COR-L47 (cell line): ENCODE measurements around the gene AGAP1.

Experiments
- DNase-seq: peaks from one replicate; lab custom pipeline; 2025; lab: John Stamatoyannopoulos, UW

AGAP1 gene

DNA sequence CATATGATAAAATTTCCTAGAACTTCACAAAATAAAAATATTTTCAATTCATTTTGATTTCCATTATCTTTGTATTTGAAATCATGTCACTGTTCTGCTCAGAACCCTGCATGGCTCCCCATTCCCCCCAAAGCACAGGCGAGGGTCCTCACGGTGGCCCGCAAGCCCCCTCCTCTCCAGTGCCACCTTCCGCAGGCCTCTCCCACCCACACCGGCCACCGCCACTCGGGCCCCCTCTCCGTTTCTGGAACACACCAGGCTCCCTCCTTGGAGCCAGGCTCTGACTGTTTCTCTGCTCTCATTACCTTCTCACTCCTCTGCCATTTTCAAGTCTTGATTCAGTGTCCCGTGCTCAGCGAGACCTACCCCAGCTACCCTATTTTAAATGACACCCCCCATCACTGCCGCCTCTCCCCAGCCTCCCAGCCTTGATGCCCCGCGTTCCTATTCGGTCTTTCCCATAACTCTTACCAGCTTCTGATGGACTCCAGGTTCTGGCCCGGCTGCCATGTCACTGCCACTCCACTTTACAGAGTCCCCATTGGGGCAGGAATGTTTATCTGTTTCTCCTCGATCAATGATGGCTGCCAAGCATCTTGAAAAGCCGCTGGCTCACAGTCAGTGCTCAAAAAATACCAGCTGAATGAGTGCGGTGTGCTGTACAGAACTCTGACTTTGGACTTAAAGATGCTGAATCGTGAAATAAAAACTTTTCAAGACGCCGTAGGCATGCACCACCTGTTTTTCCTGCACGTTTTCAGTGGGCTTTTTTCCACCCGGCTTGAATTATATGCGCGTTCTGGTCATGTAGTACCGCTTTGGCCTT is 473.3 kb downstream of the AGAP1 start:
- no peak for DNase-seq

DNA sequence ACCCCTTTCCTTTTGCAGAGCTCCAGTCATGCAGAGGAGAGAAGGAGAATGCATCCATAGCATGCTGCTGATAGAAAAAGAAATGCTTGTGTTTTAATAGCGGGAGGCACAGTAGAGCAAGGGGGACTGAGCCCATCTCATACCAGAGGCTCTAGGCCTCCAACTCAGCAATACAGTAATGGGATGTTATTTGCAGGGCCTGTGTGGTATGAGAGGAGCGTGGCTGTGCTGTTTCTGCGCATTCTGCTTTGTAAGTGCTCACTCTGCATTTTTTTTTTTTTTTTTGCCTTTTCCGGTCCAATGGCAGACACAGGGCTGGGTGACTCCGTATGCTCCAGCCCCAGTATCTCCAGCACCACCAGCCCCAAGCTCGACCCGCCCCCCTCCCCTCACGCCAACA is 474.3 kb downstream of the AGAP1 start:
- no peak for DNase-seq

GRCh38 chr2:235968616-235969324 is 474.9 kb downstream of the AGAP1 start:
- DNase-seq: no peak

DNA sequence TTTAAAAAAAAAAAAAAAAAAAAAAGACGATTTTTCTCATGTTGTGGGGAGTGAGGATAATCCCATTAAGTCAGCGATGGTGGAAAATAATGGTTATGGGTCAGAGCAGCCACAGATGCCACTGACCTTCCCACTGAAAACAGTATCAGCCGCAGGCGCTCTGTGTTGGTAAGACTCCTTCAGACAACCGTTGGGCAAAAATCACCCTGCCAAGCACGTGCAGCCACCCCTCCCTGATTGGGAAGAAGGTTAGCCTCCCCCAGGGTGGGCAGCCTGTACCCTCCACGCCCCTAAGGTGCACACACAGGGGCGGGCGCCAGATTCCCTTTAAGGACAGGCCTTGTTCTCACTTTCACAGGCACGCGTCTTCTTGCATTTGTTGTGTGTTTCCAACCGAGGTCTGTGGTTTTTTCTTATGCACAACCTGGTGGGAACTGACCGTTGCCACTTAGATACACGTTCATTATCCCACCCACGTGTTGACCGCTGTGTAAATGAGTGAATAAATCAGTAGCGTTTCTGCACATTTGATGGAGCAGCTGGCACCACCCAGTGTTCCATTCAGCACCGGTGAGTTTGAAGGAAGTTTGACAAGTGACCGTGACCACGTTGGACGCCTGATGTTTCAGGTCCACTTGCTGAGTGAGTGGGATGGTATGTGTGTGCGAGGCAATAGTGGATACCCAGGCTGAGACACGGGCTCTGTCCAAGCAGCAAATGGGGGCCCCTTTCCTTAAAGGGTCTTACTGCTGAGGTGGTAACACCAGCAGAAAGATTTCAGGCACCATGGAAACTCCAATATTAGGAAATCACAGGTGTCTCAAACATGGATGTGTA is 476.6 kb downstream of the AGAP1 start:
- no peak for DNase-seq

DNA sequence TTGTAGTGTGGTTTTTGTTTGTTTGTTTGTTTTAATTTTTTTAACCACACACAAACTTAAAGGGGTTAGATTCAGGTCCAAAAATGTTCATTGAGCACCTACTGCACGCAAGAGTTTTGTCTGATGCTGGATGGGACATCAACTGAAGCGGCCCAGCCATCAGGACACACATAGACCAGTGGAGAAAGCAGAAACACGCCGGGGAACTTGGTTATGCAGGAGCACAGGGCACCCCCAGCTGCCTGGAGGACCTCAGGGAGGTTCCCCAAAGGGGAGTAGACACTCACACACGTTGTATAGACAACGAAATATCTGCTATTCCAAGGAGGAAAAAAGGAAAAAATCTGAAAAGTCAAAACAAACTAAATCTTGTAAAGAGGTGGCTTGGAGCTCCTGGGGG is 482.7 kb downstream of the AGAP1 start:
- DNase-seq: no peak

DNA sequence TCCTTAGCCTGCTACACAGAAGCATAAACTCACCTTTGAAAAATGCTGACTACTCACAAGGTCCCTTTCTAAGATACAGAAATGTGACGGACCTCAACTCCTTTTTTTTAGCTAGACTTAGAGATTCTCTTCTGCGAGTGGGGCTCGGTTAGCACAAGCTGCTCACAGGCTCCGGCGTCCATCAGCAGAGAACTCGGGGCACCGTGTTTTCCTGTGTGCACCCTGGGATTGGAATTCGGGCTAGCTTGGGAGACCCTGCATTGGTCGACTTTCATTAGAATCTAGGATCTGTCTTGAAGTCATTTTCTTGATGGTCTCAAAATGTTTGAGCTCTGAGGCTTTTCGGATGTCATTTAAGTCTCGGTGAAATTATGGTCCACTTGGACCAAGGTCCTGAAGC is 483.1 kb downstream of the AGAP1 start:
- no peak for DNase-seq

DNA sequence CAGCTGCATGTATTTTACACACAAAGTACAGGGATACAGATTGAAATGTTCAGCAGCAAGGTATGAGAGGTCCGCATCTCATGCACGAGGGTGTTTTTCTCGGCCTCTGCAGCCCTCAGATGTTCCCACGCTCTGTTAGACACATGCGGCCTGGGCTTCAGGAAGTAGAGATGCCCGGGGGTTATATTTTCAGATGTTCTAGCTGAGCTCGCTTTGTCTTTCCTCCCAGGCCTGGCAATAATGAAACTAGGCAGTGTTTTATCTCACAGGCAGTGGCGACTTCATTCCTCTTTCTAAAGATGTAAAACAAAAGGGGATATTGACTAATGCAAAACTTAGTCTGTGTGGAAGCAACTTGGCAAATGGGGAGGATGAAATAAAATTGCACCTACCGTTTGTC is 483.6 kb downstream of the AGAP1 start:
- no peak for DNase-seq

DNA sequence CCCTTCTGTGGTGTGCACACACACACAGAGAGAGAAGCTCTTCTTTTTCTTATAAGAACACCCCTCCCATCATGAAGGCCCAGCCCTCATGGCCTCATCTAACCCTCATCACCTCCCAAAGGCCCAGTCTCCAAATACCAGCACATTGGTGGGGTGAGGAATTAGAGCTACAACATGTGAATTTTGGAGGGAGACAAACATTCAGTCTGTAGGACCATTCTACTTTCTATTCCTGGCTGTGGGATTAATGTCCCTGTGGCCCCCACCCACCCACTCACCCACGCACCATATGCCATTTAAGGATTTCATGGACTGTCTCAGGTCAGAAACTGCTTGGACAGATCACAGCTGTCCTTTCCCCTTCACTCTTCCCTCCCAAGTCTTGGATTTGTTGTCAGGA is 484.2 kb downstream of the AGAP1 start:
- no peak for DNase-seq

DNA sequence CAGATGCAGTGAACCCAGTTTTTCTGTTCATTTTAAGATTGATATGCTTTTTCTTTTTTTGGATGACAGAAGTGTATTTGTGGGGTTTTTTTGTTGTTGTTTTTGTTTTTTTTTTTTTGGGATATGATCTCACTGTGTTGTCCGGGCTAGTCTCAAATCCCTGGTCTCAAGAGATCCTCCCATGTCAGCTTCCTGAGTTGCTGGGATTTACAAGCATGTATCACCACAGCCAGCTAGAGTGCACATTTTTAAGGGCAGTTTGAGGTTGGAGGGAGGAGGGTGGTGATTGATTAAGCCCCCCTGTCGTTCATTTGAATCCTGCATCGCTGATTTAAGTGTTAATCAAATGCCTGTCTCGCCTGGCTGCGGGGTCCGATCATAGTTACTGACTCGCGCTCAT is 485.2 kb downstream of the AGAP1 start:
- DNase-seq: no peak

- DNase-seq: no peak
Observed at GRCh38 chr2:235979753-235980435, 486.1 kb downstream of the AGAP1 start.

- DNase-seq: no peak
Observed at GRCh38 chr2:235981631-235982030, 487.8 kb downstream of the AGAP1 start.

DNA sequence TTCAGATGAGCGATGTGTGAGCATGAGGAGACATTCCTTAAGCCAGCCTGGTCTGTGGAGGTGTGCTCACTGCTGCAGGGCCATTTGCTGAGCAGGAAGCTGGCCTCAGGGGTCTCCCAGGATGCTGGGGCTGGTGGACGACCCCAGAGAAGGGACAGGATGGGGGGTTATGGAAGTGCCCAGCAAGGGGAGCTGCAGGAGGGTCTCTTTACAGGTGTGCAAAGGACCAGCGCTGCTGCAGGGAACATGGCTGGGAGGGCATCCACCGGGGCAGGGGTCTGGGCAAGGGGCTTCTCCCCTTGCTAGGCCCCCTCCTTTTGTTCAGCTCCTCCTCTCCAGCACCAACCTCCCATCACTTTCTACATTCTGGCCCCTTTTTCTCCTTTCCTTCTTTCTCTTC is 489.2 kb downstream of the AGAP1 start:
- DNase-seq: no peak

DNA sequence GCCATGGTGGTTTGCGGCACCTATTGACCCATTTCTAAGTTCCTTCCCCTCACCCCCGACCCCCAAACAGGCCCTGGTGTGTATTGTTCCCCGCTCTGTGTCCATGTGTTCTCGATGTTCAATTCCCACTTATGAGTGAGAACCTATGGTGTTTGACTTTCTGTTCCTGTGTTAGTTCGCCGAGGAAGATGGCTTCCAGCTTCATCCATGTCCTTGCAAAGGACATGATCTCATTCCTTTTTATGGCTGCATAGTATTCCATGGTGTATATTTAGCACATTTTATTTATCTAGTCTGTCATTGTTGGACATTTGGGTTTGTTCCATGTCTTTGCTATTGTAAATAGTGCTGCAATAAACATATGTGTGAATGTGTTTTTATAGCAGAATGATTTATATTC is 490.7 kb downstream of the AGAP1 start:
- no peak for DNase-seq

DNA sequence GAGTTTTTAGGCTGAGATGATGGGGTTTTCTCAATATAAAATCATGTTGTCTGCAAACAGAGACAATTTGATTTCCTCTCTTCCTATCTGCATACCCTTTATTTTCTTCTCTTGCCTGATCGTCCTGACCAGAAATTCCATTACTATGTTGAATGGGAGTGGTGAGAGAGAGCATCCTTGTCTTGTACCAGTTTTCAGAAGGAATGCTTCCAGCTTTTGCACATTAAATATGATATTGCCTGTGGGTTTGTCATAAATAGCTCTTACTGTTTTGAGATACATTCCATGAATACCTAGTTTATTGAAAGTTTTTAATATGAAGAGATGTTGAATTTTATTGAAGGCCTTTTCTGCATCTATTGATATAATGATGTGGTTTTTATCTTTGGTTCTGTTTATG is 492.5 kb downstream of the AGAP1 start:
- DNase-seq: no peak

- DNase-seq: no peak
Observed at GRCh38 chr2:235988271-235989015, 494.6 kb downstream of the AGAP1 start.

DNA sequence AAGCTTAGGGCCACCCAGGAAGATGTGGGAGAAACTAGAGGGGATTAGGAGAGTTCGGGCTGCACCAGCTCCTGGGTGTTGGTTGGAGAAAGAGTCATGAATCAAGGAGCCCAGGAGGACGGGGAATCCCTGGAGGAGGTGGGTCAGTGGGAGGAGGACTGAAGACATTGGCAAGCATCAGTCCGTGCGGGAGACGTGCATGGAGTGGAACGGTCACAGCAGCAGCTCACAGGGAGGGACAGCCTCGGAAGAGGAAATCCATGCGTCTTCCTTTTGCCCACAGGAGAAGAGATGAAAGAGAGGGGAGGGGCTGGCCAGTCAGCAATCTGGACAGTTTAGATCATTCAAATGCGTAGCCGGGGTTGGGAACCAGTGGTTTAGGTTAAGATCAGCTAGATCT is 495.7 kb downstream of the AGAP1 start:
- no peak for DNase-seq

GRCh38 chr2:235990344-235990743 is 496.5 kb downstream of the AGAP1 start:
- no peak for DNase-seq

DNA sequence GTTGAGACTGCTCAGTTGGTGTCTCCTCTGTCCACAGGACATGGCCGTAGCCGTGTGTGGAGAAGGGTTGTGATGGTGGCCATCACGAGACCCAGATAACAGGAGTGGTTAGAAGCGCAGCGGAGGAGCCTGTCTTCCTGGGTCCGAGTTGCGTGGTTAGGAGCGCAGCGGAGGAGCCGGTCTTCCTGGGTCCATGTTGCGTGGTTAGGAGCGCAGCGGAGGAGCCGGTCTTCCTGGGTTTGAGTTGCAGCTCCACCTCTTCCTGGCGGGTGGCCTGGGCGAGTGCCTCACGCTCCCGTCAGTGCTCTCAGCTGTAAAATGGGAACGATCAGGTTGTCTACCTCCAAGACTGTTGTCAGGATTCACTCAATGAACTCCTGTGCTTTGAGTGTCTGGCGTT is 498.2 kb downstream of the AGAP1 start:
- DNase-seq: no peak

- DNase-seq: no peak
Observed at GRCh38 chr2:235996419-235996818, 502.6 kb downstream of the AGAP1 start.

DNA sequence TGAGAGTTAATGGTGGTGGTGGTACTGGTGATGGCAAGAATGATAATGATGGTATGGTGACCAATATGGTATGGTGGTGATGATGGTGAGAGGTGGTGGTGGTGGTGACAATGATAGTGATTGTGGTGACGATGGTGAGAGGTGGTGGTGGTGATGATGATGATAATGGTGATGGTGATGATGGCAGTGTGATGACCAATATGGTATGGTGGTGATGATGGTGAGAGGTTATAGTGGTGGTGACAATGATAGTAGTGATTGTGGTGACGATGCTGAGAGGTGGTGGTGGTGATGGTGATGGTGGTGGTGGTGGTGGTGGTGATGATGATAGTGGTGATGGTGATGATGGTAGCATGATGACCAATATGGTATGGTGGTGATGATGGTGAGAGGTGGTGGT is 505.2 kb downstream of the AGAP1 start:
- no peak for DNase-seq

DNA sequence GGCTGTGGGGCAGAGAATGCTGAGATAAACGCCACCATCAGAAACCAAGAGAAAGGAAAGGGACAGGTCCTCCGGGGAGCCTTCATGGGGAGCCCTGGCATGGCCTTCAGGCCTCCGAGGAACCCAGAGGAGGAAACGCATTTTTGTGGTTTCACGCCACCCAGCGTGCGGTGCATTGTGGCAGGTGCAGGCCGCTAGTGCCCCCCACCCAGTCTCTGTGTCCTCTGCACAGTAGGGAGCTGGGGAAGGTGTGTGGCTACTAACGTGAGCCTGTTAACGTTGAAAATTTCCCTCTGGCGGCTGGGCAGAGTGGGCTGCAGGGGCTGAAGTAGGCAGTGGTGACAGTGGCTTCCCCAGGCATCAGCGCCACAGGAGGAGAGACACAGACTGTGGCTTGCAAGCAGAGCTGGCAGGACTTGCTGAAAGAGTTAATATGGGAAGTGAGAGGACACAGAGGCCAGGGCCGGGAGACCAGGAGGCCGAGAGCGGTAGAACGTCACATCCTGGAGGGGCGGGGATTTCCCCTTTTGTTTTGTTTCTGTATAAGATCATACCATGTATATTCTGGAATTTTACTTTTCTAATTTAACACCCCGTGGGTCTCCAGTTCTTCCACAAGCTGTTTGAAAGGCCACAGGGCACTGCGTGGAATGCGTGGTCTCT is 507.5 kb downstream of the AGAP1 start:
- no peak for DNase-seq
